C1 segment of cervical spinal cord (tissue), 14 donors: ENCODE measurements around the gene CUEDC2.

Experiments
- DNase-seq, 14 donors: peaks; one replicate each; lab custom pipeline; 2025; lab: John Stamatoyannopoulos, UW

The CUEDC2 gene

GRCh38 chr10:102410429-102411073 lies 21.8 kb downstream of the CUEDC2 start:
- DNase-seq = peak in 2 of 14 donors; percentile 12 to 26

DNA sequence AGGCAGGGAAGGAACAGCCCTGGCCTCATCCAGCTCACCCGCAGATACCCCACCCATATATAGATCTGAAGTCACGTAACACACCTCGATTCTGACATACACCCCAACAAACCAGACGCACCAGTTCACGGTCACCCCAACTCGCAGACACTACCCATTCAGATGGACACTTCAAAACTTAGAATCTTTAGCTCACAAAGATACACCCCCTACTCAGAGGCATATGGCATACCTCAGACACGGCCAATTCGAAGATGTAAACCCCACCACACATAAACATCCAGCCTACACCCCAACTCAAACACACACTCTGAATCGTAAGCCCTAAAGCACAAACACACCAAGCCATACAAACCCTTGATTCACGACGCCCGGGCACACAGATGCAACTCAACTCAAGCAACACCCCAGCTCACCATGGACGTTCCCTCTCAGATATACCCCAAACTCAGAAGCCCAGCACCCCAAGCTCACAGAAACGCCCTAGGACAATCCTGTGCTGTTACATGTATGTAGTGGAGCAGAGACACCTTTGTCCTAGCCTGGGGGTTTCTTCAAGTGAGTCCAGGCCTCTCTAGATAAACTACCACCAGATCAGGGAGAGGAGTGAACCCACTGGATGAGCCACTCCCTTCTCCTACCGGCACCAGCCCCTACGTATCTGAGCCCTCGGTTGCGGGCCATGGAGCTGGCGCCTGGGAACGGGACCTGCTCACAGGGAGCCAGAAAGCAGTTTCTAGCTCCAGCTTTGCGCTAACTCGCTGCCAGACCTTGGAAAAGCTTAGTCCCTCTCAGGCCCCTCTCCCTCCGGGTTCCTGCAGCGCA lies 22.6 kb downstream of the CUEDC2 start:
- DNase-seq = no peak

DNA sequence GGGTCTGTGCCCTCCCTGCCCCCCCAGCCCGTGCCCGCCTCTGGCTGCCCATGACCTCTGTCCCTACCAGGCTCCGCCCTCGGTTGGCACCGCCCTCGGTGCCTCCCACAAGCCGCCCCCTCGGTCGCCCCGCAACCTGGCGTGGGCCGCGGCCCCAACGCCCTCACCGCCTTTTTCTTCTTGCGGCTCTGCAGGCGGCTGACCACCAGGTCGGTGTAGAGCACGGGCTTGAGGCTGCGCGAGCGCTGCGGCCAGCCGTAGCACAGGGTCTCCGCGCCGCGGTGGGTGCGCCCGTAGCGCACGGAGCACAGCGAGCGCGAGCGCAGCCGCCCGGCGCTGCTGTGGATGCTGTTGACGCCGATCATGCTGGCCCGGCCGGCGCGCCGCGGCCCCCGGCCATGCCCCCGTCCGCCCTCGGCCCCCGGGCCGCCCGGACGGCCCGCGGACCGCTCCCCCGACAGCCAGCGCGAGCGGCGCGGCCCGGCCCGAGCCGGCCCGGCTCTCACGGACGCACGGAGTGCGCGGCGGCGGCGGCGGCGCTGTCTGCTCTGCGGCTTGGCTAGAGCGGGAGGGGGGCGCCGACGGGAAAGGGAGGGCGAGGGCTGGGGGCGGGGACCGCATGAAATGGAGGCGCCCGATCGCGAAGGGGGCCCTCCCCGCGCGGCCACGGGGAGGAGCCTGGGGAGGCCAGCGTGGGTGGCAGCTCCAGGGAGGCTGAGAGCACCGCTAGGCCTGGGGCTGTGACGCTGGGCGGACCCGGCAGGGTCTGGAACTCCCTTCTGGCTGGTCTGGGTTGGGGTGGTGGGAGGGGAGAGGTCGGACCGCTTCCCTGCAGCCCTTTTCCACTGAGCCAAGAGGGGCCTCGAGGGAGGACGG lies 23.4 kb downstream of the CUEDC2 start:
- peak in 2 of 14 donors; percentile 24 to 46 for DNase-seq

DNA sequence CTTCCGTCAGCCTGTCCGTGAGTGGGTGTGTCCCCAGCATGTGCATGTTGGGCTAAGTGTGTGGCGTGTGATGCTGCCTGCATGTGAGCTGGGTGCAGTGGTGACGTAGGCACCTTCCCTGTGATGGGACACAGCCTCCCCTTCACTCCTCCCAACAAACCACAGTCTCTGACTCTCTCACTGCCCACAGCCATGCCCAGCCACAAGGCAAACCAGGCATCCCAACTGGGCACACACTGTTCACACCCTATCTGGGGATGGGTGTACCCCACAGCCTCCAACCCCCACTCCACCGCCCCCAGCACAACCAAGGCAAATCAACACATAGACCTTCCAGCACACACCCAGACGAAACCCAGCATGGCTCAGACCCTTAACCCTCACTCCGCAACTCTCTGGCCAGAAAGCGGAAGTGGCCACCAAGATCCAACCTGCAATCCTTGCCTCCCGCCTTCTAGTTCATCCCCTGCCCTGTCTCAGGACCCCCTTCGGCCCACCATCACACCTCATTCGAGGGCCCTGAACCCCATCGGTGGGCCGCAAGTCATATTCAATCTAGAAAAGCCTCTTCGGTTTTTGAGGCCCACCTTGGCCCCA lies 24.1 kb downstream of the CUEDC2 start:
- DNase-seq = no peak

GRCh38 chr10:102407425-102408130 lies 24.8 kb downstream of the CUEDC2 start:
- no peak for DNase-seq

DNA sequence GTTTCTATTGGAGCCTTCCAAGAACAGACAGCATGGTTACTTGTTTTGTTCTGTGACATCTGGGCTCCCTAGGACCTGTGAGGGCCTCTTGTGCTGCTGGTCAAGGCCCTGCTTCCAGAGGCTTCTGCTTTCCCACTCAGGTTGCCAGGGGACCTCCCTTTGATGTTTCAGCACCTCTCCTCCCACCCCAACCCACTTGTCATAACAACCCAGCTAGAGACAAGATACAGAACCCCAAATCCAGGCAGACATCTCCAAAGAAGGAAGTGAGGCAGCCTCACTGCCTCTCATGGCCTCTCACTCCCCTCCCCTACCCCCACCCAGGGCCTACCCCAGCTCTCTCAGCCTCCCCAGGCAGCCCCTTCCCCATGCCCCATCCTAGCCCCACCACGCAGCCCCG lies 25.6 kb downstream of the CUEDC2 start:
- no peak for DNase-seq

GRCh38 chr10:102405632-102406031 lies 26.7 kb downstream of the CUEDC2 start:
- DNase-seq = no peak

DNA sequence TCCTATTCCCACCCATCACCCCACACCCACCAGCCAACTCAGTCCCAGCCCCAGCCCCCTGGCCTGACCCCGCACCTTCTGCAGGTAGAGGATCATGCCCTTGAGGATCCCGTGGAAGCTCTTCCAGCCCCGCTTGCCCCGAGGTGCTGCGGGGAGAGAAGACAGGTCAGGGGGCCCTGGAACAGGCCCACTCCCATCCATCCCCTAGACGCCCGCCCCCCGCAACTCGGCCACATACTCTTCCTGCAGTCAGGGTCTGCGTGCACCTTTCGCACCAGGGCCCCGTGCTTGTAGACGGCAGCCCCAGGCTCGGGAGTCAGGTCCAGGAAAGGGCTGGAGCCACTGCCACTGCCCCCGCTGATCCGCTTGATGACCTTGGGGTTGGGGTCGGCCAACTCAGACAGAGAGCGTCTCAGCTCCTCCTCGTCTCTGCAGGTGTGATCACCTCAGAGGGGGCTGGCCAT lies 27.2 kb downstream of the CUEDC2 start:
- DNase-seq = no peak

- DNase-seq = no peak
These were observed 27.8 kb downstream of the CUEDC2 start for GRCh38 chr10:102404361-102405107.

DNA sequence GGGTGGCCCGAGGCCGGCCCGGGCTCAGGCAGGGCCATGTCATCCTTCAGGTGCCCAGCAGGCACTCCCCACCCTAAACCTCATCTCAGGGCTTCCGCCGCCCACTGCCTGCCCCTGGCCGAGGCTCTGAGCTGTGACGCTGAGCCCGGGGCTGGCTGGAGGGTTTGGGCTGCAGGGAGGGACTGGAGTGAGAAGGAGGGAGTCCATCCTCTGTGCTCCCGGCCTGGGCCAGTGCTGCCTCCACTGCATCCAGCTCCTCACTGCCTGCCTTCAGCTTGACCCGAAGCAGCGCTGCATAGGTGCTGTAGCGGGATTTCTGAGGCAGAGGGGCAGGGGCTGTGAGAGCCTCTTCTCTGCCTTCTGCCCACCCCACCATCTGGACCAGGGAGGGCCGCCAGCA lies 29.3 kb downstream of the CUEDC2 start:
- no peak for DNase-seq

- no peak for DNase-seq
These were observed 29.9 kb downstream of the CUEDC2 start for GRCh38 chr10:102402512-102402896.

DNA sequence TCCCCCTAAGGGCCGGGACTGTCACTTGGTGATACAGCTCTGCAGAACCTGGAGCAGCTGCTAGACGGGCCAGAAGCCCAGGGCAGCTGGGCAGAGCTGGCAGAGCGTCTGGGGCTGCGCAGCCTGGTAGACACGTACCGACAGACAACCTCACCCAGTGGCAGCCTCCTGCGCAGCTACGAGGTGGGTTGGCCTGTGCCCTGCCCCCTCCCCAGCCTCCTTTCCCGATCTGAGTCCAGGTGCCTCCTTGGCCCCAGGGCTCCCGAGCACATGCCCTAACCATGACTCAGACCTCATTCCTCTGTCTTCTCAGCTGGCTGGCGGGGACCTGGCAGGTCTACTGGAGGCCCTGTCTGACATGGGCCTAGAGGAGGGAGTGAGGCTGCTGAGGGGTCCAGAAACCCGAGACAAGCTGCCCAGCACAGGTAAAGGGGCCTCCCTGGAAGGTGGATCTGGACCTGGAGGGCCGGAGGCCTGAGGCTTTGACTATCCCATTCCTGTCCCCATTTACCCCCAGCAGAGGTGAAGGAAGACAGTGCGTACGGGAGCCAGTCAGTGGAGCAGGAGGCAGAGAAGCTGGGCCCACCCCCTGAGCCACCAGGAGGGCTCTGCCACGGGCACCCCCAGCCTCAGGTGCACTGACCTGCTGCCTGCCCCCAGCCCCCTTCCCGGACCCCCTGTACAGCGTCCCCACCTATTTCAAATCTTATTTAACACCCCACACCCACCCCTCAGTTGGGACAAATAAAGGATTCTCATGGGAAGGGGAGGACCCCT lies 30.5 kb downstream of the CUEDC2 start:
- DNase-seq = no peak

DNA sequence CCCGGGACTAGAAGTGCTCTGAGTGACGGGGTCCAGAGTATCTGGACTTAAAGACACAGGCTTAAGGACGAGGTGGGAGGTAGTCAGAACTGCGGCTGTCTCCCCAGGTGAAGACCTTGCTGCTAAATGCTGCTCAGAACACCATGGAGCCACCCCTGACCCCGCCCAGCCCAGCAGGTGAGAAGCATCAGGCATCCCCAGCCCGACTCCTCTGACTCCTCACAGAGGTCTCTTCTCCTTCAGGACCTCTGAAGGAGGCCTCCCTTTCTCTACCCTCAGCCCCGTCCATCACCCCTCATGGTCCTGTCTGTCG lies 31.1 kb downstream of the CUEDC2 start:
- DNase-seq = no peak

GRCh38 chr10:102400598-102401341 lies 31.6 kb downstream of the CUEDC2 start:
- DNase-seq = no peak

GRCh38 chr10:102400076-102400475 lies 32.3 kb downstream of the CUEDC2 start:
- no peak for DNase-seq

- DNase-seq = peak in 13 of 14 donors; percentile 41 to 86 (median 79)
These were observed 33.0 kb downstream of the CUEDC2 start for GRCh38 chr10:102399217-102400021.

GRCh38 chr10:102398172-102399020 lies 34.0 kb downstream of the CUEDC2 start:
- peak in 1 of 14 donors; percentile 10 for DNase-seq
